ENCODE results near the gene PELI3.

DNA sequence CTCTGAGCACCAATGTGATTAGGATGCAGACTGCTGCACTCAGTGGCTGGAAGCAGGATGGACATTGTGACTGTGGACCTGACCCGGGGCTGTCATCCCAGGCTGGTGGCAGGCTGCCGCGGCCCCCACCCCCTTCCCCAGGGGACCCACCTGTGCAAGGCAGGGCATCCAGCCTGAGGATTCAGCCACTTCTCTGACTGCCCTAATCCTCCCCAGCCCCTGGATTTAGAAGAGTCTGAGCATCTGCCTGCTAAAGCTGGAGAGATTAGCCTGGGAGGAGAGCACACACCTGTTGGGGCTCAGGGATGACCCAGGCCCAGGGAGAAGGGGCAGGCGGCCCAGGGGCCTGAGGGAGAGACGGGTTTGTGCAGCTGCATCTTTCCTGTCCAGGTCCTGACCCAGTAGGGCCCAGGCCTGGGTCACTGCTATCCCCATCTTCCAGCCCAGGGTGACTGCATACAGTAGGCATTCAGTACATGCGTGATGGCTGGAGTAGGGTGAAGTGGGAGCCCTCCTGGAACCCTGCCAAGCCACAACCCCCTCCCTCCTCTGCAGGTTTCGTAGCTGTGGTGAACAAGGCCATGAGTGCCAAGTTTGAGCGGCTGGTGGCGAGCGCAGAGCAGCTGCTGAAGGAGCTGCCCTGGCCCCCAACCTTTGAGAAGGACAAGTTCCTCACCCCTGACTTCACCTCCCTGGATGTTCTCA lies 25.6 kb downstream of the PELI3 start:
- TF ChIP-seq, protein P1, sequence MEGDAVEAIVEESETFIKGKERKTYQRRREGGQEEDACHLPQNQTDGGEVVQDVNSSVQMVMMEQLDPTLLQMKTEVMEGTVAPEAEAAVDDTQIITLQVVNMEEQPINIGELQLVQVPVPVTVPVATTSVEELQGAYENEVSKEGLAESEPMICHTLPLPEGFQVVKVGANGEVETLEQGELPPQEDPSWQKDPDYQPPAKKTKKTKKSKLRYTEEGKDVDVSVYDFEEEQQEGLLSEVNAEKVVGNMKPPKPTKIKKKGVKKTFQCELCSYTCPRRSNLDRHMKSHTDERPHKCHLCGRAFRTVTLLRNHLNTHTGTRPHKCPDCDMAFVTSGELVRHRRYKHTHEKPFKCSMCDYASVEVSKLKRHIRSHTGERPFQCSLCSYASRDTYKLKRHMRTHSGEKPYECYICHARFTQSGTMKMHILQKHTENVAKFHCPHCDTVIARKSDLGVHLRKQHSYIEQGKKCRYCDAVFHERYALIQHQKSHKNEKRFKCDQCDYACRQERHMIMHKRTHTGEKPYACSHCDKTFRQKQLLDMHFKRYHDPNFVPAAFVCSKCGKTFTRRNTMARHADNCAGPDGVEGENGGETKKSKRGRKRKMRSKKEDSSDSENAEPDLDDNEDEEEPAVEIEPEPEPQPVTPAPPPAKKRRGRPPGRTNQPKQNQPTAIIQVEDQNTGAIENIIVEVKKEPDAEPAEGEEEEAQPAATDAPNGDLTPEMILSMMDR (conservative IDR thresholded peaks at IDR 0.05; ENCODE audit: low read depth, low read length), result no peak
- TF ChIP-seq EZH2 (IDR thresholded peaks at IDR 0.05; ENCODE audit: low read length, unreplicated experiment) (no peak), EZH2phosphoT487 (IDR thresholded peaks at IDR 0.05; ENCODE audit: borderline replicate concordance, low read length) (no peak)
